ENCODE results near the gene MIB1.

- 0 out of 2 replicates have a peak, but pooled peaks have one; percentile 9 for TF ChIP-seq CTCF (conservative IDR thresholded peaks at IDR 0.05)
- TF ChIP-seq ZFX (IDR thresholded peaks at IDR 0.05) = no peak
Measured at GRCh38 chr18:21741562-21742314, 1.1 kb downstream of the MIB1 start.
